ENCODE results near the gene GJA5. TPM values are rescaled to one million over a fixed set of nuclear protein-coding genes. Genes with fewer than 3 reads are reported as not detected.
"Not testable (repeated sequence)": the region's sequence is repeated elsewhere in the genome, so short reads cannot be mapped to it uniquely, and the experiment has no call there.

GJA5 gene
- total RNA-seq, 6 experiments from 2014 or later, result 0.12 to 1.2 (median 0.56) TPM

- H3K36me3 ChIP-seq, result no peaks in the 10 kb centered on the region
- H3K4me1 ChIP-seq, result no peaks in the 10 kb centered on the region
- intact Hi-C loops (cut with DNase I), result no loop called here
- H3K27ac ChIP-seq, result no peak overlapping the region
- 85% methylated on average over 3 of the region's 3 CpGs for WGBS (ENCODE audit: insufficient coverage, low coverage, low lambda C conversion rate, missing lambda C conversion rate)
- no peaks in the 10 kb centered on the region for H3K9me3 ChIP-seq
- H3K27me3 ChIP-seq, result no peaks in the 10 kb centered on the region
- no peak for ATAC-seq
- H3K4me3 ChIP-seq, result no peak overlapping the region
- DNase-seq, result no peak
- TF ChIP-seq CTCF (IDR thresholded peaks at IDR 0.05) (no peak), POLR2A (IDR thresholded peaks at IDR 0.05) (no peak)
Observed at GRCh38 chr1:147740391-147740790, 20.0 kb downstream of the GJA5 start.

GRCh38 chr1:147738739-147739476 is 21.5 kb downstream of the GJA5 start:
- DNase-seq (no peak), ATAC-seq (no peak)
- 74% methylated on average over 6 of the region's 6 CpGs for WGBS (ENCODE audit: insufficient coverage, low coverage, low lambda C conversion rate, missing lambda C conversion rate)
- H3K27ac ChIP-seq, result no peak overlapping the region
- H3K4me1 ChIP-seq, result no peaks in the 10 kb centered on the region
- TF ChIP-seq CTCF (IDR thresholded peaks at IDR 0.05) (no peak), POLR2A (IDR thresholded peaks at IDR 0.05) (no peak)
- no peaks in the 10 kb centered on the region for H3K9me3 ChIP-seq
- no peak overlapping the region for H3K4me3 ChIP-seq
- H3K36me3 ChIP-seq, result no peaks in the 10 kb centered on the region
- no peaks in the 10 kb centered on the region for H3K27me3 ChIP-seq
- intact Hi-C loops (cut with DNase I), result no loop called here

GRCh38 chr1:147738129-147738528 is 22.3 kb downstream of the GJA5 start:
- intact Hi-C loops (cut with DNase I), result no loop called here
- ATAC-seq, result no peak
- Histone ChIP-seq H3K27me3 (no peaks in the 10 kb centered on the region), H3K4me3 (no peak overlapping the region), H3K27ac (no peak overlapping the region), H3K36me3 (no peaks in the 10 kb centered on the region), H3K9me3 (no peaks in the 10 kb centered on the region), H3K4me1 (no peaks in the 10 kb centered on the region)
- no peak for DNase-seq
- no peak for TF ChIP-seq POLR2A (IDR thresholded peaks at IDR 0.05)
- no peak for TF ChIP-seq CTCF (IDR thresholded peaks at IDR 0.05)
- 100% methylated on average over 2 of the region's 2 CpGs for WGBS (ENCODE audit: insufficient coverage, low coverage, low lambda C conversion rate, missing lambda C conversion rate)

- intact Hi-C loops (cut with DNase I), result no loop called here
- Histone ChIP-seq H3K27ac (no peak overlapping the region), H3K4me1 (no peaks in the 10 kb centered on the region), H3K9me3 (no peaks in the 10 kb centered on the region), H3K4me3 (no peak overlapping the region), H3K36me3 (no peaks in the 10 kb centered on the region), H3K27me3 (no peaks in the 10 kb centered on the region)
- DNase-seq (no peak), ATAC-seq (no peak)
- TF ChIP-seq CTCF (IDR thresholded peaks at IDR 0.05), result no peak
- TF ChIP-seq POLR2A (IDR thresholded peaks at IDR 0.05), result no peak
Observed at GRCh38 chr1:147736883-147737282, 23.5 kb downstream of the GJA5 start.

- intact Hi-C loops (cut with DNase I), result no loop called here
- H3K4me1 ChIP-seq, result no peaks in the 10 kb centered on the region
- no peaks in the 10 kb centered on the region for H3K36me3 ChIP-seq
- no peaks in the 10 kb centered on the region for H3K27me3 ChIP-seq
- 93% methylated on average over 1 of the region's 1 CpG for WGBS (ENCODE audit: insufficient coverage, low coverage, low lambda C conversion rate, missing lambda C conversion rate)
- no peak overlapping the region for H3K4me3 ChIP-seq
- no peaks in the 10 kb centered on the region for H3K9me3 ChIP-seq
- H3K27ac ChIP-seq, result no peak overlapping the region
- TF ChIP-seq CTCF (IDR thresholded peaks at IDR 0.05) (no peak), POLR2A (IDR thresholded peaks at IDR 0.05) (no peak)
- no peak for ATAC-seq
- no peak for DNase-seq
Observed at GRCh38 chr1:147735423-147735822, 25.0 kb downstream of the GJA5 start.

GRCh38 chr1:147734291-147734841 is 26.0 kb downstream of the GJA5 start:
- H3K4me1 ChIP-seq; DNase-seq; H3K27ac ChIP-seq; H3K36me3 ChIP-seq; H3K27me3 ChIP-seq; H3K9me3 ChIP-seq; ATAC-seq; H3K4me3 ChIP-seq; intact Hi-C loops (cut with DNase I): not testable (repeated sequence)
- 62% methylated on average over 3 of the region's 4 CpGs for WGBS (ENCODE audit: insufficient coverage, low coverage, low lambda C conversion rate, missing lambda C conversion rate)

Data from right lobe of liver (tissue), 6 donors.